Measurements from ENCODE around the gene BMPR1A. TPM values are rescaled to one million over a fixed set of nuclear protein-coding genes. Genes with fewer than 3 reads are reported as not detected.

The BMPR1A gene
- total RNA-seq, 1 experiment from 2014 or later, result 63.2 TPM

- H3K4me1 ChIP-seq, result no peaks in the 10 kb centered on the region
- POLR2A ChIA-PET, result no interaction called here
- DNase-seq, result no peak
- no peaks in the 10 kb centered on the region for H3K27me3 ChIP-seq (replicated peaks; ENCODE audit: control insufficient read depth, insufficient read depth, low read length)
- no peak for TF ChIP-seq CTCF (IDR thresholded peaks at IDR 0.05; ENCODE audit: insufficient read depth in 1 of 2, low read depth in 1 of 2, low read length in 1 of 2, severe bottlenecking in 1 of 2, unreplicated experiment in 1 of 2)
- H3K9me3 Mint-ChIP-seq (ENCODE audit: unreplicated experiment), result no peaks in the 10 kb centered on the region
- H3K4me1 Mint-ChIP-seq (ENCODE audit: low read depth, unreplicated experiment), result peaks cover 10% of the 10 kb centered on the region
- no peak overlapping the region for H3K4me3 Mint-ChIP-seq (ENCODE audit: unreplicated experiment)
- no peak overlapping the region for H3K4me3 ChIP-seq (ENCODE audit: low read depth, low read length)
- H3K9me3 ChIP-seq, result no peaks in the 10 kb centered on the region
- no peaks in the 10 kb centered on the region for H3K27me3 Mint-ChIP-seq (ENCODE audit: insufficient read depth, unreplicated experiment)
- CTCF ChIA-PET, result no interaction called here
- intact Hi-C loops (cut with micrococcal nuclease; ENCODE audit: unreplicated experiment), result no loop called here
- H3K36me3 Mint-ChIP-seq (ENCODE audit: insufficient read depth, unreplicated experiment), result peaks cover 4% of the 10 kb centered on the region
- 0 out of 2 replicates have a peak, but pooled peaks cover 2% of the 10 kb centered on the region for H3K36me3 ChIP-seq (ENCODE audit: control insufficient read depth, insufficient read depth, low read length)
- no peak overlapping the region for H3K27ac Mint-ChIP-seq (ENCODE audit: unreplicated experiment)
- BruUV-seq (replicated peaks), result no TSS peak
Observed at GRCh38 chr10:86846088-86846487, 89.7 kb downstream of the BMPR1A start.

- H3K27me3 ChIP-seq (replicated peaks; ENCODE audit: control insufficient read depth, insufficient read depth, low read length), result no peaks in the 10 kb centered on the region
- peaks cover 3% of the 10 kb centered on the region; the same call in 1 of the 2 replicates for H3K36me3 ChIP-seq (ENCODE audit: control insufficient read depth, insufficient read depth, low read length)
- H3K4me3 Mint-ChIP-seq (ENCODE audit: unreplicated experiment), result no peak overlapping the region
- TF ChIP-seq CTCF (IDR thresholded peaks at IDR 0.05; ENCODE audit: insufficient read depth in 1 of 2, low read depth in 1 of 2, low read length in 1 of 2, severe bottlenecking in 1 of 2, unreplicated experiment in 1 of 2), result no peak
- H3K4me3 ChIP-seq (ENCODE audit: low read depth, low read length), result no peak overlapping the region
- peaks cover 10% of the 10 kb centered on the region for H3K4me1 Mint-ChIP-seq (ENCODE audit: low read depth, unreplicated experiment)
- intact Hi-C loops (cut with micrococcal nuclease; ENCODE audit: unreplicated experiment), result no loop called here
- no peaks in the 10 kb centered on the region for H3K9me3 ChIP-seq
- CTCF ChIA-PET, result no interaction called here
- no peaks in the 10 kb centered on the region for H3K27me3 Mint-ChIP-seq (ENCODE audit: insufficient read depth, unreplicated experiment)
- H3K27ac Mint-ChIP-seq (ENCODE audit: unreplicated experiment), result no peak overlapping the region
- POLR2A ChIA-PET, result no interaction called here
- H3K9me3 Mint-ChIP-seq (ENCODE audit: unreplicated experiment), result peaks cover 5% of the 10 kb centered on the region
- no peaks in the 10 kb centered on the region for H3K4me1 ChIP-seq
- no TSS peak for BruUV-seq (replicated peaks)
- no peak for DNase-seq
- peaks cover 18% of the 10 kb centered on the region for H3K36me3 Mint-ChIP-seq (ENCODE audit: insufficient read depth, unreplicated experiment)
Observed at GRCh38 chr10:86848747-86849146, 92.3 kb downstream of the BMPR1A start.

- H3K27ac Mint-ChIP-seq (ENCODE audit: unreplicated experiment), result no peak overlapping the region
- H3K27me3 ChIP-seq (replicated peaks; ENCODE audit: control insufficient read depth, insufficient read depth, low read length), result no peaks in the 10 kb centered on the region
- H3K4me1 Mint-ChIP-seq (ENCODE audit: low read depth, unreplicated experiment), result peaks cover 10% of the 10 kb centered on the region
- peaks cover 19% of the 10 kb centered on the region for H3K36me3 Mint-ChIP-seq (ENCODE audit: insufficient read depth, unreplicated experiment)
- no peaks in the 10 kb centered on the region for H3K4me1 ChIP-seq
- H3K9me3 Mint-ChIP-seq (ENCODE audit: unreplicated experiment), result peaks cover 5% of the 10 kb centered on the region
- no peaks in the 10 kb centered on the region for H3K27me3 Mint-ChIP-seq (ENCODE audit: insufficient read depth, unreplicated experiment)
- no peak overlapping the region for H3K4me3 ChIP-seq (ENCODE audit: low read depth, low read length)
- no peak for DNase-seq
- no peak for TF ChIP-seq CTCF (IDR thresholded peaks at IDR 0.05; ENCODE audit: insufficient read depth in 1 of 2, low read depth in 1 of 2, low read length in 1 of 2, severe bottlenecking in 1 of 2, unreplicated experiment in 1 of 2)
- BruUV-seq (replicated peaks), result no TSS peak
- no peak overlapping the region for H3K4me3 Mint-ChIP-seq (ENCODE audit: unreplicated experiment)
- H3K9me3 ChIP-seq, result no peaks in the 10 kb centered on the region
- peaks cover 3% of the 10 kb centered on the region; the same call in 1 of the 2 replicates for H3K36me3 ChIP-seq (ENCODE audit: control insufficient read depth, insufficient read depth, low read length)
- intact Hi-C loops (cut with micrococcal nuclease; ENCODE audit: unreplicated experiment), result no loop called here
- CTCF ChIA-PET, result no interaction called here
- POLR2A ChIA-PET, result interaction anchor here (0.7 kb wide), 1 partner anchor 141 kb away, joined by 4 read pairs; no protein-coding TSS in a partner anchor
Observed at GRCh38 chr10:86849181-86849894, 92.9 kb downstream of the BMPR1A start.

All from Caco-2 (cell line).